ENCODE results near the gene SPRR1B.
"Not testable (repeated sequence)": the region's sequence is repeated elsewhere in the genome, so short reads cannot be mapped to it uniquely, and the experiment has no call there.

The SPRR1B gene, protein sequence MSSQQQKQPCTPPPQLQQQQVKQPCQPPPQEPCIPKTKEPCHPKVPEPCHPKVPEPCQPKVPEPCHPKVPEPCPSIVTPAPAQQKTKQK

DNA sequence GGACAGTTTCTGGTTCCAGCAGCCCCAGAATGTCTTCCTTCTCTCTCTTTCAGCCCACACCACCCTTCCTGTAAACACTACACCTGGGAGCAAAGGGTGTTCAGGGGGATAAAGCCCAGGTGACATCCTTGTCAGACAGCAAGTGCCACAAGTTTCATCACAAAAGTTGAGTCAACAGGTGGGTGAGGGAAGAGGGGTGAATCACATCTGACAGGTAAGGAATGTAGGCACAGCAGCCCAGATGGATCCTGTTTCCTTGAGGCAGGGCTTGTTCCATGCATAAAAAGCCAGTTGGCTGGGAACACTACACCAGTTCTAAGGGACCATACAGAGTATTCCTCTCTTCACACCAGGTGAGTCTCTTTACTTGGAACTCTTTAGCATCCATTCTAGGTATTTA is at the start of gene SPRR1B:
Gene SPRR1B, plus strand, starts transcription at position 309 of the 400 bp plus-strand sequence. CDS start 1,143 bp downstream, outside the sequence.
- no peak for DNase-seq

DNA sequence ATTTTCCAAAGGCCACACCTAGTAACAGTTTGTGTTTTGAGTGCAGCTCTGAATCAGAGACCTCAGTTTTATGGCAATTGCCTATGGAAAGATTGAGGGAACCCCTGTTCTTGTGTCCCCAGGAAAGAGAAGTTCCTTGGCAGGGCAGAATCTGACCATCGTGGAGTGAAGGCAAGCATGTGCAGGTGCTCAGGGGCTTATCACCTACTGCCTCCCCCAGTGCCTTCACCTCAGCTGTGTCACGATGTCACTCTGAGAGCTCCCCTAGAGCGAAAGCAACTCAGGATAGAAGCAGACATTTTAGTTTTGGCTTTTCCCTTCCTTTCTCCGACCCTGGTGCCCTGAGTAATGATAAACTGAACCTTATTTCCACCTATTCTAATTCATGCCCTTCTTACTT is 48.9 kb upstream of the SPRR1B start:
- DNase-seq = no peak

DNA sequence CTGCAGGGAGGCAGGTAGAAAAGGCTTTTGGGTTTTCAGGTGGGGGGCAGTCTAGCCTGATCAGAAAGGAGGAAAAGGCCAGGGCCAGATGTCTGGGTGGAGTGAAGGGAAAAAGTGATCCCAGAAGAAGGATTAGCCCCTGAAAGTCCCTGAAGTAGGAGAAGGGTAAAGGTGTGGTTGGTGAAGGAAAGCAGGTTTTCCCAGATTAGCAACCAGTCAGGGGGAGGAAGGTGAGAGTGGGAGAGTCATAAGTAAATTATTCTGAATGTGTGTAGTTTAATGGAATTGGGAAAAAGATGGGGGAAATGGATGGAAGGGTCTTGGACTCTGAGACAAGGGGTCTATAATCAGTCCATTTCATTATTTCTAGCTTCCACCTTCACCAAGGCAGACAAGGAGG is 47.8 kb upstream of the SPRR1B start:
- no peak for DNase-seq

DNA sequence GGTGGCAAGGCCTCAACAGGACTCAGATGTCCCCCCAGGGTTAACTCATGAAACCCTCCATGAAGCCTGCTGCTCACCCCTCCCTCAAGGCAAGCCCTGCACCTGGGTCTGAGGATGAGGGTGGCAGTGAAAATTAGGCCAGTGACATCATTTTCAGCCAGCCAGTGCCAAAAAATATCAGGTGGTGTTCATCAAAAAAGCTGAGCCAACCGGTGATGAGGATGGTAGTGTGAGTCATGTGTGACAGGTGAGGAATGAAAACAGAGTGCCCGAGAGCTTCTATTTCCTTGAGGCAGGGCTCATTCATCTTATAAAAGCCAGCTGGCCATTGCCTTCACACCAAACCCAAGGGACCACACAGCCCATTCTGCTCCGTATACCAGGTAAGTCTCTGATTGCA is 47.3 kb upstream of the SPRR1B start, which contains the start of gene SPRR1A:
Gene SPRR1A, plus strand, starts transcription at position 339 of the 400 bp plus-strand sequence. CDS start 1,150 bp downstream, outside the sequence.
- no peak for DNase-seq

DNA sequence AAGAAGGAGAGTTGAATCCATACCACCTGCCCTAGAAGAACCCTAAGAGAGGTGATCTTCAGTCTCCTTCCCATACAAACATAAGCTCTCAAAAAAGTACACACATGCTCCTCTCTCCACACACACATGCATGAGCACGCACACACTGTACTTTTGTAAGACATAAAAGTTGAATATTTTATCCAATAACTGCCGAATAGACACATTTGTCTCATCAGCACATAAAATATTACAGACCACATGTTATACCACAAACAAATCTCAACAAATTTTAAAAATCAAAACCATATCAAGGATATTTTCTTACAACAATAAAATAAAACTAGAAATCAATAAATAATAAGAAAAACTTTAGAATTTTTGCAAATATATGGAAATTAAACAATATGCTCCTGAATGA is 44.4 kb upstream of the SPRR1B start:
- DNase-seq = no peak

DNA sequence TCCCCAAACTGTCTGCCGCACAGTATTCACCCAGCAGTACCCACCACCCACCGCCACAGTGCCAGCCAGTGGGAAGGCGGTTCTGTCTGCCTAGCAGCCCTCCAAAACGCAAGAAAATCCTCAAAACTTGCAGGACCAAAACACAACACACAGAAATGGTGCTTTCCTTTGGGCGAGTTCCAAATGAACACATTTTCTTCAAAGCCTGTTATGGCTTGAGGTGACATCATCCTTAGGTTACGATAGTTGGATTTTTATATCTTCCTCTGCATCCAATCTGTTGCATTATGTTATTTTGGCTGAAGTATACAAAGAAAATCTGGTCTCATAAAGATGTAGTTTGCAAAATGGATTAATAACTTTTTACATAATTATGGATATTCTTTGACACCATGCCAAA is 37.8 kb upstream of the SPRR1B start:
- DNase-seq = no peak

DNA sequence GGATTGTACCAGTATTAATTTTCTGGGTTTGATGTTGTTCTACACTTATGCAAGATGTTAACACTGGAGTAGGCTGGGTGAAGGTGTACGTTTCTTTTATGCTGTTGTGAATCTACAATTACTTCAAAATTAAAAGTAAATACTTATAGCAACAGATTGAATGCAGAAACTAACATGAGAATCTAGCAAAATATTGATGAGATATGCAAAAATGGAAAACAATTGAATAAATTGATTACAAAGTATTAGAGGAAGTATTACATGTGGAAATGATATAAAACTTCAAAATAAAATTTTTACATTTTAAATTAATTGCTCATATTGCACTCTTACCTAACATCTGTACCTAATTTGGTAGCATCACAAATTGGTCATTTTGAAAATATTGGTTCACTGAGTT is 35.2 kb upstream of the SPRR1B start:
- no peak for DNase-seq

DNA sequence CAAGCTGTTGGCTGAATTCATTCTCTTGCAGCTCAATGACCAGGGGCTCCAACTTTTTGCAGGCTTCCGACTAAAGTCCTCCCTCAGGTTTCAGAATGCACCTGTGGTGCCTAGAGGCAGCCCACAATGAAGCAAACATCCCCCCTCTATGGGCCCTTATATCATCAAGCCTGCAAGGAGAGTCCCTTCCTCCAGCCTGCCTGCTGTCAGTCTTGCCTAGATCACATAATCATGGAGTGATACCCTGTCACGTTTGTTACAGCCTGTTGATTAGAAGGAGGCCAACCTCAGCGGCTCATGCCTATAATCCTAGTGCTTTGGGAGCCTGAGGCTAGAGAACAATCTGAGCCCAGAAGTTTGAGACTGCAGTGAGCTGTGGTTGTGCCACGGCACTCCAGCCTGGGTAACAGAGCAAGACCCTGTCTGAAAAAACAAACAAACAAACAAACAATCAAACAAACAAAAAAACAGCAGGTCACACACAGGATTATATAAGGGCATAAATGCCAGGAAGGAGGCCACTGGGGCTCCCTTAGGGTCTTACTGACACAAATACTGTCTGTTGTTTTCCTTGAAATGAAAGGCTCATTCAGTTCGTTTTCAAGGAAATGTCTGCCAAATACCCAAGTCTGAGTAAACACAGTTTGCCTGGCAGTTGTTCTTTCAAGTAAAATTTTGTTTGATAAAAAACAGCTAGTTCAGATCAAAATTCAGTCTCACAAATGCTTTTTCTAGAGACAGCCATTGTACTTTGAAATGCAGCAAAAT is 34.2 kb upstream of the SPRR1B start:
- no peak for DNase-seq

DNA sequence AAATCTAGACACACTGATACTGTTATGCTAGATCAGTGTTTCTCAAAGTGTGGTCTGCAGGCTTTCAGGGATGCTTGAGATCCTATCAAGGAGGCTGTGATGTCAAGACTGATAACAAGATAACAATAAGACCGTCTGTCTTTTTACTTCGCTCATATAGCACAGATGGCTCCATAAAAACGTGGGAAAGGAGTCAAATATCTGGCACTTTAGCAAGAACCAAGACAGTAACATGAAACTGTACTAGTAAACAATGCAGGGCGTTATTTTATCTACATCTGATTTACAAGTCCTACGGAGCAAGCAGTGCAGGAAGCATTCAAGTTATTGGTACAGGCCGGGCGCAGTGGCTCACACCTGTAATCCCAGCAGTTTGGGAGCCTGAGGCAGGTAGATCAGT is 33.1 kb upstream of the SPRR1B start:
- DNase-seq = no peak

DNA sequence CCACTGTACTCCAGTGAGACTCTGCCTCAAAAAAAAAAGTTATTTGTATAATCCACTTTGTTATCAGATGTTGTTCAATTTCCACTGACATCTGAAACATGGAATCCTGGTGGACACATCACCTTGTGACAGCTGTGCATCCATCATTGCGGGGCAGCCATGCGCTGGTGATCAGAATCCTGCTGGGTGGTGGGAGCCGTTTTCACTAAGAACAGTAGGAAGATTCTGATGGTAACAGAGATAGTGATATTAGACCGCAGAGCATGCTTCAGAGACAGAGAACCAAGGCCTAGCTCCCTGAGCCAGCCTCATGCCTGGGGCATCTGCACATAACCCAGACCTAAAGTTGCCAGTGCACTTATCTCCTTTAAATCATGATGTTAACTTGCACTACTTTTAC is 32.5 kb upstream of the SPRR1B start:
- no peak for DNase-seq

DNA sequence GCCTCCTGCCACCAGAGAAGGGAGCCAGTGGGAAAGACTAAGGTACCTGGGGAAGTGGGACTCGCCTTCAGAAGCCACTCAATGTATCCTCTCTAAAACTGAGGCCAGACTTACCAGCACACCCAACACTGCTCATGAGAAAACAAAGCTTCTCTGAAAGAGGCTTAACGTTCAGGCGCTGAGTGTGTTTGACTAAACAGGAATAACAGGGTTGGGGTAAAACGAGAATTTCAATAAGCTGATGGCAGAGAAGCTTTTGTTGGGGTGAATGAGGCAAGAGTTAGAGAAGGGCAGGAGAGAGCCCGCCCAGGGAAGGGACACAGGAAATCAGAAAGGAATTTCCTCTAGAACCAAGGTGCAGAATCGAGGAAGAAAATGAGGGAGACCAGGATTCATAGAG is 31.2 kb upstream of the SPRR1B start:
- DNase-seq = no peak

DNA sequence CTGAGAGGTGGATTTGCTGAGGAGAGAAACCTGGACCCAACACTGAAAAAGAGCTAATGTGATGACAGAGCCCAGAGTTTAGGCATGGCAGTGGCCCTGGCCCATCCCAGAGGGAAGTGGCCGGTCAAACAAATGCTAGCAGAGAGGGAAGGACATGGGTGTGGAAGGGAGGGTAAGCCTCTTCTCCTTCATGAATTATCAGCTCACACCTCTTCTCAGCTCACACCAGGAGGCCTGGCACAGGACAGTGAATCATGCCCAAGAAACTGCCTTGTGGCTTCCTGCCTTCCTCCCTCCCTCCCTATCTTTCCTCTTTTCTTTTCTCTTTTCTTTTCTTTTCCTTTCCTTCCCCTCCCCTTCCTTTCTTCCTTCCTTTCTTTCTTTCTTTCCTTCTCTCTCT is 30.7 kb upstream of the SPRR1B start:
- no peak for DNase-seq

DNA sequence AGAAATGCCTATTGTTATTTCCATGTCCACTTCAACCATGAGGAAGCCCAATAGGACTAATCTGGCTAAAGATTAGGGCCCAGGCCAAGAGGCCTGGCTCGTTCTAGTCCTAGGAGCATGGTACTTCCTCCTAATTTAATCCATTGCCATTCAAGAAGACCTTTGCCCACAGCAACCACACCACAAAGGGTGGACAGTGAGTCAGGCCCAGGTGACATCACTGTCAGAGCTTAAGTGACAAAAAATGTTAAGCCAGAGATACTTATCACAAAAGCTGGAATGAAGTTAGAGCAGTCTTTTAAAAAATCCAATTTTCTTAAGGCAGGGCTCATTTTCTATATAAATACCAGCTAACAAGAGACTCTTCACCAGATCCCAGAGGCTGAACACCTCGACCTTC is 29.6 kb upstream of the SPRR1B start, which contains the start of gene SPRR3:
Gene SPRR3, plus strand, starts transcription at position 368 of the 400 bp plus-strand sequence. CDS start 1,272 bp downstream, outside the sequence.
- DNase-seq = no peak

DNA sequence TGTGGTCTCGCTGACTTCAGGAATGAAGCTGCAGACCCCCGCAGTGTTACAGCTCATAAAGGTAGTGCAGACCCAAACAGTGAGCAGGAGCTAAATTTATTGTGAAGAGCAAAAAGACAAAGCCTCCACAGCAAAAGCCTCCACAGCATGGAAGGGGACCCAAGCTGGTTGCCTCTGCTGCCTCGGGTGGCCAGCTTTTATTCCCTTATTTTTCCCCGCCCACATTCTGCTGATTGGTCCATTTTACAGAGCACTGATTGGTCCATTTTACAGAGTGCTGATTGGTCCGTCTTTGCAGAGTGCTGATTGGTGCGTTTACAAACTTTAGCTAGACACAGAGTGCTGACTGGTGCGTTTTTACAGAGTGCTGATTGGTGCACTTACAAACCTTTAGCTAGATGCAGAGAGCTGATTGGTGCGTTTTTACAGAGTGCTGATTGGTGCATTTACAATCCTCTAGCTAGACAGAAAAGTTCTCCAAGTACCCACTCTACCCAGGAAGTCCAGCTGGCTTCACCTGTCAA is 19.7 kb upstream of the SPRR1B start:
- not testable (repeated sequence) for DNase-seq

DNA sequence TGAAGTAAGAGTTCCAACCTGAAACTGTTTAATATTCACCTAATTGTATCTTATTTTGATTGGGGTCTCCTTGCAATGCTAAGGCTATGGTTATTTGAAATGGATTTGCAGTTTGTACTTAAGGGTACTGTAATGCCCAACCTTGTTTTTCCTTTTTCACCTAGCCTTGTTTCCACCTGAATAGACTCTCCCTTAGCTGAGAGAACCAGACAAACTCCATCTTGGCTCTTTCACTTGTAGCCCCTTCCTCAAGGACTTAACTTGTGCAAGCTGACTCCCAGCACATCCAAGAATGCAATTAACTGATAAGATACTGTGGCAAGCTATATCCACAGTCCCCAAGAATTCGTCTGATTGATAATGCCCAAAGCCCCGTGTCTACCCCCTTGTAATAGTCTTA is 9.2 kb upstream of the SPRR1B start:
- DNase-seq = not testable (repeated sequence)

DNA sequence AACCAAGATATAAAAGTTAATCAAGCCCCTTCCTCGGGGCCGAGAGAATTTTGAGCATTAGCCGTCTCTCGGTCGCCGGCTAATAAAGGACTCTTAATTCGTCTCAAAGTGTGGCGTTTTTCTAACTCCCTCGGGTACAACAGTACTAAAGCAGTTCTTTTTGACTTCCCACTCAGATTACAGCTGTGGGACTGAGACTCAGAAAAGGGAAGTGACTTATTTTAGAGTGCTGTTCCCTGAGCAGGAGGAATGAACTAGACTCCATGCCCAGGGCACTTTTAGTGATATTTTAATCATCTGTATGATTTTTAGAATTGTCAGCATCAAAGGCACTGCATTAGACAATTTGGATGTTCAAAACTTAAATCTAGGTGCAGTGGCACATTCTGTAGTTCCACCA is 8.7 kb upstream of the SPRR1B start:
- not testable (repeated sequence) for DNase-seq

DNA sequence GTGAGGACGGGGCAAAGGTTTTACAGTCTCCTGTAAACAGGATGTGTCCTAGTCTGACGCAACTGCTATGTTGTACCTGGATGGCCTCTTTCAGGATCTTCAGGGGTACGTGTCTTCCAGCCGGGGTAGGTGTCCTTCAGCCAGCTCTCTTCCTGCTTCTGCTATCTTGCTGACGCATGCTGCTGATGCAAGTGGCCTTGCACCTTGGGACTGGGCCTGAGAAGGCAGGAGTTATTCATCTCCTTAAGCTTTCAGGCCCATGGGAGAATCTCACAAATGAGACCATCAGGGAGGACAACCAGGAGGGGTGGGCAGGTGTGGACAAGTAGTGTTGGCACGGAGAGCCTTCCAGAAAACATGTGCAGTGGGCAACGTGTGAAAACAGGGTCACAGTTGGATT is 7.9 kb upstream of the SPRR1B start:
- no peak for DNase-seq

DNA sequence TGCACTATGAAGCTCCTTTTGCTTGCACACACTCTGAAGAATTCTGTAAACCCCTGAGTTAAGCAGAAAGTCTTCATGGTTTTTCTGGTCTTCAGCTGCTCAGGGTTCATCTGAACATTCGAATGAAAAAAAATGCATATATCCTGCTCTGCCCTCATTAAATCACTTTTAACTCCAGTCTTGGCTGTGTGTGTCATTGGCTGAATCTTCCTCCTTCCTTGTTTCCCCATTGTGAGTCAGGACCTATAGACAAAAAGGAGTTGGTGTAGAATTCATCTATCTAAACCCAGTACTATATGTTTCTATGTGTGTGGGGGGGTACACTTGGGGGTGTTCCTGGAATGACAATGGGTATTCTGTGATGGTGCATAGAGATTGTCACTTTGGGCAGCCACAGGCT is 6.6 kb upstream of the SPRR1B start:
- DNase-seq = no peak

DNA sequence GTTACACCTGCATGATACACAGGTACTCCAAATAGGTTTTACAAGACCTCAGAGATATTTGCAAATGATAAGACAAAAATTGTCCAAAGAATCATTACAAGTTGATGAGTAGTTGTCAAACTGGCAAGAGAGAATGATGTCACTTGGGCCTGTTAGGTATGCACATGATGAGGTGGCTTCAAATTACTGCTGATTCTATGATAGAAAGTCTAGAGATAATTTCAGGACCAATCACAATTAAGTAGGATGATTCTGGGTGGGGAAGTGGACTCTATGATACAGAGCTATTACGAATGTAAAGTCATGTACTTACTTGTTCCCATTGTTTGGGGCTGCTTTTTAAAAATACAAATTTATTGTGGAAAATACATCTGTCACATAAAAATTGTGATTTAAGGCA is 5.2 kb upstream of the SPRR1B start:
- DNase-seq = no peak

DNA sequence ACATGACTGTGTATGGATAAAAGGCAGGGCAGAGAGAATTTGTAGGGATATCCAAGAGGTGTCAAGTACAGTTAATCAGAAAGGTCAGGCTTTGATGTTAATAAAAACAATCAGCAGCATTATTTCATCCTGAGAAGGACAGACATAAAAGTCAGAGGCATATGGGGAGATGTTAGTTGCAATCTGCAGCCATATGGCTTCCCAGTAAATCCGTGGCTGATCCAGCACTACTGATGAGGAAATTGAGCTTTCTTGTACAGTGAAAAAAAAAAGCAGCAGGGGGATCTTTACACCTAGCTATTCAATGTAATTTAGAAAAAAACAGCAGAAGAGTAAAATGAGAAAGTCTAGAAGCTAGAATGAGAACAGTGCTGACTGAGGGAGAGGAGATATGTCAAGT is 2.2 kb upstream of the SPRR1B start:
- no peak for DNase-seq

DNA sequence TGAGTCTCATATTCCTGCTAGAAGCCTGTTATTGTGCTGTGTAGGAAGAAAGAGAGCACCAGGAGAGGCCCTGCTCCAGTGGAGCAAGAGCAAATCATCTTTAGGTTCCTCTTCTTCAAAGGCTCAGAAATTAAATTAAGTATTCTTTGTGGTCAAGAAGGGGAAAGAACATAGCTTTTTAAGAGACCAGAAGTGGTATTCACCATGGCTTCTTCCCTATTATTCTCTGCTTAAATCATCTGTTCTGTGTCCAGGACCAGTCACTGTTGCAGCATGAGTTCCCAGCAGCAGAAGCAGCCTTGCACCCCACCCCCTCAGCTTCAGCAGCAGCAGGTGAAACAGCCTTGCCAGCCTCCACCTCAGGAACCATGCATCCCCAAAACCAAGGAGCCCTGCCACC is 1.1 kb downstream of the SPRR1B start:
- no peak for DNase-seq

DNA sequence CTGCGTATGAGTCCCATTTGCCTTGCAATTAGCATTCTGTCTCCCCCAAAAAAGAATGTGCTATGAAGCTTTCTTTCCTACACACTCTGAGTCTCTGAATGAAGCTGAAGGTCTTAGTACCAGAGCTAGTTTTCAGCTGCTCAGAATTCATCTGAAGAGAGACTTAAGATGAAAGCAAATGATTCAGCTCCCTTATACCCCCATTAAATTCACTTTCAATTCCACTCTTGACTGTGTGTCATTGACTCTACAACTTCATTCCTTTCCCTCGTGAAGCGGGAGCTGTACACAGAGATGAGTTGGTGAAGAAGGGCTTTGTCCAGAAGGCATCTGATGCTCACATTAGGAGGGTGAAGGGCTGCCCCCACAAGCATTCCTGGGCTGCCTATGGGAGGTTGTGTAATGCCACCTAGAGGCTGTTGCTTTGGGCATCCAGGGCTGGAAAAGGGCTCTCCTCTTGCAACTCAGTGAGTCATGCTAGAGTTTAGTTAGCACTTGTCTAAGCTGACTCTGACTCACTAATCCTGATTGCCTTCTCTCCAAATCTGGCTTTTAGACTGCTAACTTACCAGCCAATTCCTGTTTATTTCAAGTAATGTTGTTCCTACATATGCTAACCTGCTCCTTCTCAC is 1.8 kb downstream of the SPRR1B start:
- DNase-seq = no peak

DNA sequence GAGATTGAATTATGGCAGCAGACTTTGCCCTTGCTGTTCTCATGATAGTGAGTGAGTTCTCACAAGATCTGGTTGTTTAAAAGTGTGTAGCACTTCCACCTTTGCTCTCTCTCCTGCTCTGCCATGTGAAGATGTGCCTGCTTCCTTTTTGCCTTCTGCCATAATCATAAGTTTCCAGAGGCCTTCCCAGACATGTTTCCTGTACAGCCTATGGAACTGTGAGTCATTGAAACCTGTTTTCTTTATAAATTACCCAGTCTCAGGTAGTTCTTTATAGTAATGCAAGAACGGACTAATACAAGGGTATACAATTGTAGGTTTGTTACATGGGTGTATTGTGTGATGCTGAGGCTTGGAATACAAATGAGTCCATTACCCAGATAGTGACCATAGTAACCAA is 4.2 kb downstream of the SPRR1B start:
- DNase-seq = no peak
